HEK293 (cell line): ENCODE data around the gene FAM83F.

Experiments
- CTCF ChIP-seq: fragments of 450-650 bp; formaldehyde crosslinking; IDR thresholded peaks from 2 replicates; pipeline ENCODE4 v1.5.1; 2016; ENCODE audit warnings: missing biosample characterization, missing genetic modification characterization
- KLF16 ChIP-seq: fragments of 450-650 bp; formaldehyde crosslinking; IDR thresholded peaks from 2 replicates; pipeline ENCODE4 v1.5.1; 2017; ENCODE audit warnings: missing biosample characterization, missing genetic modification characterization
- REPIN1 ChIP-seq: fragments of 450-650 bp; formaldehyde crosslinking; IDR thresholded peaks from 2 replicates; pipeline ENCODE4 v1.5.1; 2017; ENCODE audit warnings: missing biosample characterization, missing genetic modification characterization, low read depth
- ZBTB7A ChIP-seq: fragments of 450-650 bp; formaldehyde crosslinking; IDR thresholded peaks from 2 replicates; pipeline ENCODE4 v1.5.1; 2016; ENCODE audit warnings: low read depth, missing biosample characterization, missing genetic modification characterization
- ZNF121 ChIP-seq: fragments of 450-650 bp; formaldehyde crosslinking; IDR thresholded peaks from 2 replicates; pipeline ENCODE4 v1.5.1; 2016; ENCODE audit warnings: missing biosample characterization, missing genetic modification characterization
- ZNF174 ChIP-seq: fragments of 450-650 bp; formaldehyde crosslinking; IDR thresholded peaks from 2 replicates; pipeline ENCODE4 v1.5.0; 2017; ENCODE audit warnings: missing biosample characterization, mild to moderate bottlenecking, missing genetic modification characterization
- ZNF416 ChIP-seq: fragments of 450-650 bp; formaldehyde crosslinking; IDR thresholded peaks from 2 replicates; pipeline ENCODE4 v1.5.1; 2016; ENCODE audit warnings: missing biosample characterization, missing genetic modification characterization
- ZNF521 ChIP-seq: fragments of 450-650 bp; formaldehyde crosslinking; IDR thresholded peaks from 2 replicates; pipeline ENCODE4 v1.5.1; 2017; ENCODE audit warnings: missing biosample characterization, mild to moderate bottlenecking, missing genetic modification characterization
- TF ChIP-seq, protein P1 (sequence below): fragments of 450-650 bp; formaldehyde crosslinking; IDR thresholded peaks from 2 replicates; pipeline ENCODE4 v1.5.1; 2016; ENCODE audit warnings: missing biosample characterization, missing genetic modification characterization

- TF ChIP-seq CTCF (tag by site-specific recombination) (no peak), REPIN1 (tag by site-specific recombination) (no peak), KLF16 (tag by site-specific recombination) (no peak), ZNF521 (tag by site-specific recombination) (no peak), ZNF121 (tag by site-specific recombination) (no peak), ZBTB7A (tag by site-specific recombination) (no peak), ZNF416 (tag by site-specific recombination) (no peak), ZNF174 (tag by site-specific recombination) (no peak)
- TF ChIP-seq, protein P1, sequence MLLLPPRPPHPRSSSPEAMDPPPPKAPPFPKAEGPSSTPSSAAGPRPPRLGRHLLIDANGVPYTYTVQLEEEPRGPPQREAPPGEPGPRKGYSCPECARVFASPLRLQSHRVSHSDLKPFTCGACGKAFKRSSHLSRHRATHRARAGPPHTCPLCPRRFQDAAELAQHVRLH (tag by site-specific recombination): no peak
These were observed 34.6 kb downstream of the FAM83F start for GRCh38 chr22:40029189-40029890.
